Gastrocnemius medialis (tissue), 4 donors: ENCODE measurements around the gene SLC25A11. TPM values are rescaled to one million over a fixed set of nuclear protein-coding genes. Genes with fewer than 3 reads are reported as not detected.

ENCODE experiments used
- ATAC-seq, 2 donors: fragments of 150-250 bp; one replicate each; pipeline ENCODE4 v1.9.1; 2016
- DNase-seq, 2 donors: peaks; one replicate each; pipeline ENCODE4 v3.0.0-alpha.2; 2019
- H3K27ac ChIP-seq, 4 donors: fragments of 200-600 bp; sonication (generic); 1 replicate in 1 of 4; 2 replicates in 3 of 4; pipeline ENCODE4 v1.5.1; 2016 to 2018; ENCODE audit warnings: mild to moderate bottlenecking in 2 of 4, moderate library complexity in 1 of 4
- H3K27me3 ChIP-seq, 3 donors: fragments of 200-600 bp; sonication (generic) in 2 of 3; 1 replicate in 1 of 3; 2 replicates in 2 of 3; pipeline versions ENCODE4 v1.5.1 to v1.6.0; 2016 to 2019; ENCODE audit warnings: mild to moderate bottlenecking in 1 of 3, moderate library complexity in 1 of 3
- H3K36me3 ChIP-seq, 2 donors: fragments of 200-600 bp; sonication (generic) in 1 of 2; one replicate each; pipeline ENCODE4 v1.5.1; 2017 to 2018
- H3K4me1 ChIP-seq, 2 donors: fragments of 200-600 bp; sonication (generic) in 1 of 2; one replicate each; pipeline ENCODE4 v1.5.1; 2016 to 2017; ENCODE audit warnings: mild to moderate bottlenecking in 2 of 2
- H3K4me3 ChIP-seq, 4 donors: fragments of 200-600 bp; sonication (generic) in 3 of 4; 1 replicate in 1 of 4; 2 replicates in 3 of 4; pipeline ENCODE4 v1.5.1; 2016 to 2019; ENCODE audit warnings: mild to moderate bottlenecking in 2 of 4
- H3K9me3 ChIP-seq, 3 donors: fragments of 200-600 bp; sonication (generic) in 2 of 3; 1 replicate in 1 of 3; 2 replicates in 2 of 3; pipeline ENCODE4 v1.5.1; 2016 to 2019
- POLR2A ChIP-seq, 2 donors: fragments of 450-650 bp; IDR thresholded peaks; one replicate each; pipeline ENCODE4 v1.6.1; 2017; ENCODE audit warnings: antibody characterized with exemption in 2 of 2, mild to moderate bottlenecking in 2 of 2, moderate library complexity in 2 of 2
- in situ Hi-C, 4 donors: fragments of 200-750 bp; cut with MboI; loops; one replicate each; pipeline versions ENCODE4 v1.15.0 to v1.8.0; 2017; ENCODE audit warnings: low sequenced_read_pairs in 4 of 4
- intact Hi-C: fragments of 100-400 bp; cut with DNase I; formaldehyde crosslinking; loops from one replicate; pipeline ENCODE4 v1.15.1; 2023; ENCODE audit warnings: low total_unique reads
- total RNA-seq, 4 donors: library from RNA; depleted of rRNA; stranded (reverse); fragments of >200 nt; gene quantifications; one replicate each; pipeline versions ENCODE4 v1.1.0 to v1.2.3, GENCODE V29; 2016
- TF ChIP-seq, protein P1 (sequence below), 5 experiments: fragments of 450-650 bp in 3 of 5; fragments of 200-600 bp in 2 of 5; sonication (generic) in 2 of 5; IDR thresholded peaks in 4 of 5; conservative IDR thresholded peaks in 1 of 5; 1 replicate in 4 of 5; 2 replicates in 1 of 5; pipeline ENCODE4 v1.5.1; 2016 to 2019; ENCODE audit warnings: antibody characterized with exemption in 5 of 5, mild to moderate bottlenecking in 3 of 5, moderate library complexity in 3 of 5

The SLC25A11 gene, protein sequence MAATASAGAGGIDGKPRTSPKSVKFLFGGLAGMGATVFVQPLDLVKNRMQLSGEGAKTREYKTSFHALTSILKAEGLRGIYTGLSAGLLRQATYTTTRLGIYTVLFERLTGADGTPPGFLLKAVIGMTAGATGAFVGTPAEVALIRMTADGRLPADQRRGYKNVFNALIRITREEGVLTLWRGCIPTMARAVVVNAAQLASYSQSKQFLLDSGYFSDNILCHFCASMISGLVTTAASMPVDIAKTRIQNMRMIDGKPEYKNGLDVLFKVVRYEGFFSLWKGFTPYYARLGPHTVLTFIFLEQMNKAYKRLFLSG
- 100 to 1,000 TPM in 2 of 4 donors, 10 to 100 TPM in 2; 52.6 to 106 (median 81.7) TPM for total RNA-seq

DNA sequence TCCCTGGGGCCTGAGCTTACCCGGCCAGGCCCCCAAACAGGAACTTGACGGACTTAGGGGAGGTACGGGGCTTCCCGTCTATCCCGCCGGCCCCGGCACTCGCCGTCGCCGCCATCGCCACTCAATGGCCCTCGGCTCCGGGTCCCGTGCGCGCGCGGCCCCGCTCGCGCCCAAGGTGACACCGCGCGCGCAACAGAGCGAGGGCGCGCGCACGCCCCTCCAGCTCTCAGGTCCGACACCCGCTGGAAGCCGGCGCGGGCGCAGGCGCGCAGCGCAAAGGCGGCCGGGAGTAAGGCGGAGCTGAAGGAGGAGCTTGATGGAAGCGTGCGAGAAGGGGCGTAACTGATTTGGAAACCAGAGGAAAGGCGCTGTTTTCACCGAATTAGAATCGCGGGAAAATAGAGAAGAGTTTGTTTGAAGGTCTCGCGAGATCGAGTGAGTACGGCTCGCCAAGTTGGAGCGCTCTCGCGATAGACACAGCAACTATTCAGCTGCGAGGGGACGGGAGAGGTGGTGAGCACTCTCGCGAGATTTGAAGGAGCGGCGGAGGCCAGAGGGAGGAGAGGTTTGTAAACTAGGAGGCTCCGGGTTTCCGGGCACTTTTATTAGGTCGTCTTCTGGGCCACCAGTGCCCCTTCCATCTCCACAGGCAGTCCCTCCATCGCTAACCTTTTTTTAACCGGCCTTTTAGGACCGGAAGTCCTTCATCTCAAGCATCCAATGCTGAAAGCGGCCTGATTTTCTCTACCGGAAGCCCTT lies at the start of gene SLC25A11, which contains the start of gene RNF167:
Gene SLC25A11, minus strand, starts transcription at position 251 of the 759 bp plus-strand sequence. Its CDS starts 136 bp downstream, at position 115.
Gene RNF167, plus strand, starts transcription at position 473 of the 759 bp plus-strand sequence. CDS start 642 bp downstream, outside the sequence.
- Histone ChIP-seq H3K9me3 (no peaks in the 10 kb centered on the region), H3K27ac (peak within 1 kb of the TSS; percentile 94 to 97 (median 94)), H3K4me3 (peak within 1 kb of the TSS; percentile 91 to 98 (median 92)), H3K4me1 (peaks cover 43 to 47% of the 10 kb centered on the region in 2 donors), H3K27me3 (no peaks in the 10 kb centered on the region), H3K36me3 (peaks cover 0 to 47% of the 10 kb centered on the region in 2 donors)
- TF ChIP-seq, protein P1, sequence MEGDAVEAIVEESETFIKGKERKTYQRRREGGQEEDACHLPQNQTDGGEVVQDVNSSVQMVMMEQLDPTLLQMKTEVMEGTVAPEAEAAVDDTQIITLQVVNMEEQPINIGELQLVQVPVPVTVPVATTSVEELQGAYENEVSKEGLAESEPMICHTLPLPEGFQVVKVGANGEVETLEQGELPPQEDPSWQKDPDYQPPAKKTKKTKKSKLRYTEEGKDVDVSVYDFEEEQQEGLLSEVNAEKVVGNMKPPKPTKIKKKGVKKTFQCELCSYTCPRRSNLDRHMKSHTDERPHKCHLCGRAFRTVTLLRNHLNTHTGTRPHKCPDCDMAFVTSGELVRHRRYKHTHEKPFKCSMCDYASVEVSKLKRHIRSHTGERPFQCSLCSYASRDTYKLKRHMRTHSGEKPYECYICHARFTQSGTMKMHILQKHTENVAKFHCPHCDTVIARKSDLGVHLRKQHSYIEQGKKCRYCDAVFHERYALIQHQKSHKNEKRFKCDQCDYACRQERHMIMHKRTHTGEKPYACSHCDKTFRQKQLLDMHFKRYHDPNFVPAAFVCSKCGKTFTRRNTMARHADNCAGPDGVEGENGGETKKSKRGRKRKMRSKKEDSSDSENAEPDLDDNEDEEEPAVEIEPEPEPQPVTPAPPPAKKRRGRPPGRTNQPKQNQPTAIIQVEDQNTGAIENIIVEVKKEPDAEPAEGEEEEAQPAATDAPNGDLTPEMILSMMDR (IDR thresholded peaks at IDR 0.05 in 4 of 5, conservative IDR thresholded peaks at IDR 0.05 in 1 of 5) = peak in 1 of 5 experiments; percentile 30
- peak; percentile 83 to 89 for TF ChIP-seq POLR2A (IDR thresholded peaks at IDR 0.05)
- peak; percentile 94 to 98 for DNase-seq
- intact Hi-C loops = loop anchor here (2.0 kb wide), 4 partner anchors 27 to 61 kb away; partner anchors contain the start of genes CAMTA2 and SPAG7
- peak; percentile 87 to 90 for ATAC-seq
- in situ Hi-C loops = loop anchor here in 1 of 4 donors (5.0 kb wide), 1 partner anchor 42 kb away; no protein-coding TSS in a partner anchor

DNA sequence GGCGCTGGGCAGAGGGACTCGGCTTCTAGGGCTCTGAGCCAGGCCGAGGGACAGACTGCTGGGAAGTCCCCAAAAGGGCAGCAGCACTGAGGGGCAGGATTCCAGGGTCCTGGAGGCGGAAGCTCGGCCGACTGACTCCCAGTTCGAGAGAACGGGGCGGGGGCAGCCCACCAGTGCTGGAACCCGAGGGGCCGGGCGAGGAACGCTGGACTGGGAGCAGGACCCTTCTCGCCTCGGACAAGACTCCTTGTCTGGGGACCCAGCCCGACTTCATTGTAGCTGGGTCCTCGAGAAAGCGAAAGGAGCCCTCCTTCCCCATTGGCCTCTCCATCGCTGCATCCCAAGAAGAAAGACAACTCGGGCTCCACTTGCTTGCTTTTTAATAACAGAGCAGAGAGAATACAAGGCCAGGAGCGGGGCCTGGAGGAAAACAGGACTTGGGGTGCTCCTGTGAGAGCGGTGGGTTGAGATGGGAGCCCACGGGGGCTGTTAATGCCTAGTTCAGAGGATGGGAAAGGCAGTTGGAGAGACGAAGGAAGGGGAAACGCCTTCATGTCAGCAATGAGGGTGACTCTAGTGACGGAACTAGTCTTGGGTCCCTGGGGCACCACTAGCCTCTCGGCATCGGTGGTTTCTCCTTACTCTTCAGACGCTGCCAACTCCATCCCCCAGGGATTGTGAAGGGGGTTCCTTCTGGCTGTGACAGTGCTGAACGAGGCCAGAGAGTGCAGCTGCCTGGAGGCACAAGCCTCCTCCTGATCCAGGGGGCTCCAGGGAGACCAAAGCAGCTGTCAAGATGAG lies 48.1 kb upstream of the SLC25A11 start:
- TF ChIP-seq, protein P1 (IDR thresholded peaks at IDR 0.05 in 4 of 5, conservative IDR thresholded peaks at IDR 0.05 in 1 of 5) = no peak
- TF ChIP-seq POLR2A (IDR thresholded peaks at IDR 0.05) = peak in 1 of 2 donors; percentile 27
- Histone ChIP-seq H3K4me3 (peak overlapping the region; percentile 76 to 100 (median 94)), H3K27me3 (no peaks in the 10 kb centered on the region), H3K9me3 (no peaks in the 10 kb centered on the region), H3K27ac (peak overlapping the region; percentile 88 to 98 (median 96)), H3K4me1 (peaks cover 17 to 20% of the 10 kb centered on the region in 2 donors), H3K36me3 (peaks cover 0 to 14% of the 10 kb centered on the region in 2 donors)
- in situ Hi-C loops (loop anchor here (5.0 to 10.0 kb wide), 3 partner anchors 73 to 77 kb away; no protein-coding TSS in a partner anchor), intact Hi-C loops (loop anchor here (1.0 to 2.0 kb wide), 3 partner anchors 21 to 79 kb away; partner anchors contain the start of genes RNF167, SLC25A11 and SPAG7)
- ATAC-seq (peak in 1 of 2 donors; percentile 40), DNase-seq (peak in 1 of 2 donors; percentile 31)

DNA sequence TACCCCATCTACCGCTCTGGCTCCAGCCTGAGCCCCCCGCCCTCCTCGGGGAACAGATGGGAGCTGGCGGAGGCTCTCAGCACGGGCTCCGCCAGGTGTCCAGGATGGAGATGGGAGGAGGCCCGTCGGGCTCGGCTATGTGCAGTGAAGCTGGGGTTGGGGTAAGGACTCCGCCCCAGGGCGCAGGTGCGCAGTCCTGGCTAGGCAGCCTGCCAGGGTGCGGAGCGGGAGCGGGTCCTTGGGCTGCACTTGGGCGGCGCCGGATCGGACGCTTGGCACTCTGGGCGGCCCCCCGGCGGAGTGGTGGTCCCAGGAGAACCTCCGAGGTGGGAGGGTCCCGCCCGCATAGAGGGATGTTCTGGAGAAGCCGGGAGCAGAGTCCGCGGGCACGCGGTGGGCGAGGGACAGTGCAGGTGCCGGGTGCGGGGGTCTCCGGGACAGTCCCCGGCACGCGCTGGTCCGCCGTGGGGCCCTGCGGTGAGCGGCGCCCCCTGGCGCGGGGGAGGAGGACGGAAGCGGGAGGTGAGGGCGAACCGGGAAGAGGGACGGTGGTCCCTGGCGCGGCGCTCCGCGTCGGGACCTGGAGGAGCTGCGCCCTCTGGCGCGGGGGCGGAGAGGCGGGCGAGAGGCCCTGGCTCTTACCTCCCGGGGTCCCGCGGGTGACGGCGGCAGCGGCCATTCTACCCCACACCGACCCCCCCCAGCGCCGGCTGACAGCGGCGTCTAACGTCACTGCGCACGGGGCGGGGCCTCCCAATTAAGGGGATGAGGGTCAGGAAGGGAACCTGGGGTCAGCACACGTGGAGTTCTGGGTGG lies 47.3 kb upstream of the SLC25A11 start, which contains the start of gene CAMTA2:
Gene CAMTA2, minus strand, starts transcription at position 725 of the 816 bp plus-strand sequence. CDS start 1,453 bp downstream, outside the sequence.
- ATAC-seq = peak; percentile 92
- no peaks in the 10 kb centered on the region for H3K27me3 ChIP-seq
- intact Hi-C loops (loop anchor here (1.0 to 2.0 kb wide), 3 partner anchors 20 to 78 kb away; partner anchors contain the start of genes RNF167, SLC25A11 and SPAG7), in situ Hi-C loops (loop anchor here (5.0 to 10.0 kb wide), 3 partner anchors 72 to 78 kb away; no protein-coding TSS in a partner anchor)
- H3K4me3 ChIP-seq = peak within 1 kb of the TSS; percentile 76 to 100 (median 94)
- TF ChIP-seq, protein P1 (IDR thresholded peaks at IDR 0.05 in 4 of 5, conservative IDR thresholded peaks at IDR 0.05 in 1 of 5) = peak; percentile 80 to 96 (median 94)
- TF ChIP-seq POLR2A (IDR thresholded peaks at IDR 0.05) = peak; percentile 89 to 91
- DNase-seq = peak; percentile 84 to 90
- peaks cover 17 to 20% of the 10 kb centered on the region in 2 donors for H3K4me1 ChIP-seq
- peak within 1 kb of the TSS; percentile 88 to 98 (median 96) for H3K27ac ChIP-seq
- peaks cover 0 to 22% of the 10 kb centered on the region in 2 donors for H3K36me3 ChIP-seq
- no peaks in the 10 kb centered on the region for H3K9me3 ChIP-seq
